HEK293 (cell line): ENCODE measurements around the gene EPHA2.

ENCODE experiments used
- CTCF ChIP-seq: fragments of 450-650 bp; formaldehyde crosslinking; IDR thresholded peaks from 2 replicates; pipeline ENCODE4 v1.5.1; 2016; ENCODE audit warnings: missing biosample characterization, missing genetic modification characterization
- FEZF1 ChIP-seq: fragments of 450-650 bp; formaldehyde crosslinking; IDR thresholded peaks from 2 replicates; pipeline ENCODE4 v1.5.1; 2016; ENCODE audit warnings: missing biosample characterization, missing genetic modification characterization
- IKZF3 ChIP-seq: fragments of 450-650 bp; IDR thresholded peaks from 2 replicates; pipeline ENCODE4 v1.5.0; 2018; ENCODE audit warnings: missing biosample characterization, mild to moderate bottlenecking, missing genetic modification characterization, moderate library complexity
- SCRT2 ChIP-seq: fragments of 450-650 bp; formaldehyde crosslinking; IDR thresholded peaks from 2 replicates; pipeline ENCODE4 v1.5.1; 2016; ENCODE audit warnings: missing biosample characterization, missing genetic modification characterization
- YY1 ChIP-seq: fragments of 450-650 bp; formaldehyde crosslinking; IDR thresholded peaks from 2 replicates; pipeline ENCODE4 v1.5.1; 2018; ENCODE audit warnings: missing biosample characterization, missing genetic modification characterization
- YY2 ChIP-seq: fragments of 450-650 bp; formaldehyde crosslinking; IDR thresholded peaks from 2 replicates; pipeline ENCODE4 v1.5.1; 2016; ENCODE audit warnings: missing biosample characterization, missing genetic modification characterization
- ZBTB6 ChIP-seq: fragments of 450-650 bp; formaldehyde crosslinking; IDR thresholded peaks from 2 replicates; pipeline ENCODE4 v1.5.1; 2017; ENCODE audit warnings: missing biosample characterization, missing genetic modification characterization
- ZNF132 ChIP-seq: fragments of 450-650 bp; formaldehyde crosslinking; IDR thresholded peaks from 2 replicates; pipeline ENCODE4 v1.5.1; 2017; ENCODE audit warnings: missing biosample characterization, missing genetic modification characterization, borderline replicate concordance
- ZNF169 ChIP-seq: fragments of 450-650 bp; formaldehyde crosslinking; IDR thresholded peaks from 2 replicates; pipeline ENCODE4 v1.5.1; 2016; ENCODE audit warnings: missing biosample characterization, missing genetic modification characterization
- ZNF174 ChIP-seq: fragments of 450-650 bp; formaldehyde crosslinking; IDR thresholded peaks from 2 replicates; pipeline ENCODE4 v1.5.0; 2017; ENCODE audit warnings: missing biosample characterization, mild to moderate bottlenecking, missing genetic modification characterization
- ZNF175 ChIP-seq: fragments of 450-650 bp; formaldehyde crosslinking; IDR thresholded peaks from 2 replicates; pipeline ENCODE4 v1.5.1; 2016; ENCODE audit warnings: missing biosample characterization, missing genetic modification characterization
- ZNF23 ChIP-seq: fragments of 450-650 bp; formaldehyde crosslinking; IDR thresholded peaks from 2 replicates; pipeline ENCODE4 v1.5.1; 2016; ENCODE audit warnings: missing biosample characterization, missing genetic modification characterization, borderline replicate concordance
- ZNF248 ChIP-seq: fragments of 450-650 bp; formaldehyde crosslinking; IDR thresholded peaks from 2 replicates; pipeline ENCODE4 v1.5.1; 2017; ENCODE audit warnings: missing biosample characterization, missing genetic modification characterization
- ZNF266 ChIP-seq: fragments of 450-650 bp; formaldehyde crosslinking; IDR thresholded peaks from 2 replicates; pipeline ENCODE4 v1.5.1; 2016; ENCODE audit warnings: missing biosample characterization, missing genetic modification characterization, low read depth
- ZNF302 ChIP-seq: fragments of 450-650 bp; formaldehyde crosslinking; IDR thresholded peaks from 2 replicates; pipeline ENCODE4 v1.5.1; 2016; ENCODE audit warnings: missing biosample characterization, missing genetic modification characterization, low read depth
- ZNF366 ChIP-seq: fragments of 450-650 bp; formaldehyde crosslinking; conservative IDR thresholded peaks from 2 replicates; pipeline ENCODE4 v1.5.1; 2016; ENCODE audit warnings: missing biosample characterization, missing genetic modification characterization
- ZNF398 ChIP-seq: fragments of 450-650 bp; formaldehyde crosslinking; IDR thresholded peaks from 2 replicates; pipeline ENCODE4 v1.5.1; 2017; ENCODE audit warnings: missing biosample characterization, missing genetic modification characterization
- ZNF449 ChIP-seq: fragments of 450-650 bp; formaldehyde crosslinking; IDR thresholded peaks from 2 replicates; pipeline ENCODE4 v1.5.1; 2017; ENCODE audit warnings: missing biosample characterization, mild to moderate bottlenecking, missing genetic modification characterization, moderate library complexity
- ZNF501 ChIP-seq: fragments of 450-650 bp; formaldehyde crosslinking; IDR thresholded peaks from 2 replicates; pipeline ENCODE4 v1.5.1; 2016; ENCODE audit warnings: missing biosample characterization, missing genetic modification characterization
- ZNF513 ChIP-seq: fragments of 450-650 bp; IDR thresholded peaks from 2 replicates; pipeline ENCODE4 v1.5.1; 2018; ENCODE audit warnings: missing biosample characterization, missing genetic modification characterization
- ZNF514 ChIP-seq: fragments of 450-650 bp; formaldehyde crosslinking; IDR thresholded peaks from 2 replicates; pipeline ENCODE4 v1.5.1; 2016; ENCODE audit warnings: missing biosample characterization, missing genetic modification characterization
- ZNF530 ChIP-seq: fragments of 450-650 bp; formaldehyde crosslinking; IDR thresholded peaks from 2 replicates; pipeline ENCODE4 v1.5.1; 2016; ENCODE audit warnings: low read depth, missing biosample characterization, missing genetic modification characterization
- ZNF549 ChIP-seq: fragments of 450-650 bp; IDR thresholded peaks from 2 replicates; pipeline ENCODE4 v1.5.1; 2018; ENCODE audit warnings: missing biosample characterization, missing genetic modification characterization, mild to moderate bottlenecking, inconsistent platforms, moderate library complexity
- ZNF585B ChIP-seq: fragments of 450-650 bp; formaldehyde crosslinking; IDR thresholded peaks from 2 replicates; pipeline ENCODE4 v1.5.1; 2016; ENCODE audit warnings: missing biosample characterization, missing genetic modification characterization
- ZNF621 ChIP-seq: fragments of 450-650 bp; formaldehyde crosslinking; IDR thresholded peaks from 2 replicates; pipeline ENCODE4 v1.5.1; 2017; ENCODE audit warnings: missing biosample characterization, missing genetic modification characterization
- ZNF639 ChIP-seq: fragments of 450-650 bp; formaldehyde crosslinking; IDR thresholded peaks from 2 replicates; pipeline ENCODE4 v1.5.1; 2016; ENCODE audit warnings: missing biosample characterization, missing genetic modification characterization
- ZNF664 ChIP-seq: fragments of 450-650 bp; formaldehyde crosslinking; IDR thresholded peaks from 2 replicates; pipeline ENCODE4 v1.5.1; 2016; ENCODE audit warnings: missing biosample characterization, missing genetic modification characterization
- ZNF704 ChIP-seq: fragments of 450-650 bp; formaldehyde crosslinking; IDR thresholded peaks from 2 replicates; pipeline ENCODE4 v1.5.1; 2016; ENCODE audit warnings: missing biosample characterization, missing genetic modification characterization
- ZNF776 ChIP-seq: fragments of 450-650 bp; formaldehyde crosslinking; IDR thresholded peaks from 2 replicates; pipeline ENCODE4 v1.5.0; 2017; ENCODE audit warnings: missing biosample characterization, missing genetic modification characterization, borderline replicate concordance
- ZNF830 ChIP-seq: fragments of 450-650 bp; IDR thresholded peaks from 2 replicates; pipeline ENCODE4 v1.5.0; 2018; ENCODE audit warnings: missing biosample characterization, missing genetic modification characterization, low read depth, mild to moderate bottlenecking, moderate library complexity

EPHA2 gene

GRCh38 chr1:16111771-16112595 is 43.9 kb downstream of the EPHA2 start (continued):
- TF ChIP-seq CTCF (no peak), IKZF3 (tag by site-specific recombination) (no peak), ZNF266 (tag by site-specific recombination) (no peak), FEZF1 (no peak), YY1 (tag by site-specific recombination) (no peak), ZNF175 (no peak), ZNF366 (tag by site-specific recombination) (peak; percentile 89), ZNF302 (tag by site-specific recombination) (no peak), ZNF501 (tag by site-specific recombination) (no peak), ZNF514 (tag by site-specific recombination) (no peak), ZNF664 (no peak), ZNF621 (tag by site-specific recombination) (peak; percentile 60; the same call in 1 of the 2 replicates), ZNF830 (tag by site-specific recombination) (no peak), ZBTB6 (tag by site-specific recombination) (no peak), ZNF513 (tag by site-specific recombination) (no peak), ZNF169 (no peak), ZNF776 (tag by site-specific recombination) (no peak), SCRT2 (tag by site-specific recombination) (no peak), ZNF248 (no peak), YY2 (tag by site-specific recombination) (no peak), ZNF449 (tag by site-specific recombination) (peak; percentile 81), ZNF639 (tag by site-specific recombination) (peak; percentile 79; the same call in 1 of the 2 replicates), ZNF549 (no peak), ZNF704 (tag by site-specific recombination) (no peak), ZNF23 (tag by site-specific recombination) (no peak), ZNF174 (tag by site-specific recombination) (no peak), ZNF132 (tag by site-specific recombination) (no peak), ZNF585B (tag by site-specific recombination) (no peak), ZNF398 (peak; percentile 93), ZNF530 (tag by site-specific recombination) (no peak)
